OCI-LY7 (cell line): ENCODE measurements around the gene SPARC. TPM values are rescaled to one million over a fixed set of nuclear protein-coding genes. Genes with fewer than 3 reads are reported as not detected.

Experiments used
- BruUV-seq: library from RNA; stranded (reverse); fragments of 400-500 nt; replicated peaks from 2 replicates; lab custom pipeline; 2021; lab: Mats Ljungman, UMichigan
- CTCF ChIA-PET: fragments of 300-600 bp; sonication (Branson Sonifier 250); formaldehyde crosslinking; loops from one replicate; lab custom pipeline; 2022; ENCODE audit warnings: antibody characterized with exemption; ENCODE audit not compliant: unreplicated experiment; lab: Charles Lee
- POLR2A ChIA-PET: fragments of 300-600 bp; sonication (Branson Sonifier 250); formaldehyde crosslinking; loops from one replicate; lab custom pipeline; 2022; ENCODE audit warnings: antibody characterized with exemption; lab: Charles Lee
- DNase-seq: peaks from one replicate; pipeline ENCODE4 v3.0.0-alpha.2; 2015; ENCODE audit warnings: low spot score
- H2AFZ ChIP-seq: fragments of 200-600 bp; sonication (generic), shearing (Covaris generic); 2 replicates; pipeline ENCODE4 v1.6.1; 2014; ENCODE audit warnings: mild to moderate bottlenecking, antibody characterized with exemption, low read length, moderate library complexity
- H3K27ac ChIP-seq: fragments of 200-600 bp; sonication (generic); 2 replicates; pipeline ENCODE4 v1.5.1; 2014; ENCODE audit warnings: mixed run types, low read depth, mild to moderate bottlenecking, moderate library complexity, low read length, inconsistent platforms; ENCODE audit not compliant: poor library complexity, severe bottlenecking
- H3K36me3 ChIP-seq: fragments of 200-600 bp; sonication (generic); 2 replicates; pipeline ENCODE4 v1.6.1; 2014; ENCODE audit warnings: mild to moderate bottlenecking, antibody characterized with exemption, low read length, moderate library complexity, mixed read lengths; ENCODE audit not compliant: insufficient read depth
- H3K4me1 ChIP-seq: fragments of 200-600 bp; sonication (generic); 2 replicates; pipeline ENCODE4 v1.5.1; 2014; ENCODE audit warnings: mild to moderate bottlenecking, low read length; ENCODE audit not compliant: insufficient read depth, poor library complexity, severe bottlenecking
- H3K4me2 ChIP-seq: fragments of 200-600 bp; sonication (generic); 2 replicates; pipeline ENCODE4 v1.6.1; 2014; ENCODE audit warnings: mild to moderate bottlenecking, low read length
- H3K4me3 ChIP-seq: fragments of 200-600 bp; sonication (generic); 2 replicates; pipeline ENCODE4 v1.5.1; 2014; ENCODE audit warnings: mild to moderate bottlenecking, low read depth, low read length; ENCODE audit not compliant: poor library complexity, severe bottlenecking
- H3K79me2 ChIP-seq: fragments of 200-600 bp; sonication (generic); 2 replicates; pipeline ENCODE4 v1.6.1; 2016; ENCODE audit warnings: low read depth, mild to moderate bottlenecking, low read length, moderate library complexity, mixed read lengths; ENCODE audit not compliant: insufficient read depth
- H3K9me2 ChIP-seq: fragments of 200-600 bp; sonication (generic); 2 replicates; pipeline ENCODE4 v1.6.1; 2016; ENCODE audit warnings: mild to moderate bottlenecking, low read length, mixed read lengths; ENCODE audit not compliant: insufficient read depth
- H3K9me3 ChIP-seq: fragments of 200-600 bp; sonication (generic); 2 replicates; pipeline ENCODE4 v1.6.1; 2014; ENCODE audit warnings: mild to moderate bottlenecking, mixed run types, low read length, mixed read lengths
- H4K20me1 ChIP-seq: fragments of 200-600 bp; sonication (generic); 2 replicates; pipeline ENCODE4 v1.6.1; 2014; ENCODE audit warnings: mild to moderate bottlenecking, antibody characterized with exemption, low read length, moderate library complexity, mixed read lengths; ENCODE audit not compliant: insufficient read depth
- EZH2phosphoT487 ChIP-seq: fragments of 200-600 bp; sonication (generic); IDR thresholded peaks from 2 replicates; pipeline ENCODE4 v1.6.1; 2018; ENCODE audit warnings: low read depth, borderline replicate concordance, mild to moderate bottlenecking, mixed run types, antibody characterized with exemption, low read length, moderate library complexity, mixed read lengths
- intact Hi-C: fragments of 100-400 bp; cut with micrococcal nuclease; formaldehyde crosslinking; loops from one replicate; pipeline ENCODE4 v1.10.0; 2022; ENCODE audit not compliant: unreplicated experiment
- total RNA-seq, 2 experiments: library from RNA; depleted of rRNA in 1 of 2; stranded (reverse); fragments of >200 nt in 1 of 2; shearing (Covaris generic) in 1 of 2; gene quantifications; 2 replicates each; pipeline ENCODE4 v1.2.3, GENCODE V29; 2014 to 2022
- TF ChIP-seq, protein P1 (sequence below): fragments of 200-600 bp; sonication (generic); conservative IDR thresholded peaks from 2 replicates; pipeline ENCODE4 v1.5.1; 2014; ENCODE audit warnings: mild to moderate bottlenecking, antibody characterized with exemption, low read length, moderate library complexity, mixed read lengths

Gene SPARC
- total RNA-seq, 2 experiments from 2014 or later: 0.89 TPM; not detected in 1

DNA sequence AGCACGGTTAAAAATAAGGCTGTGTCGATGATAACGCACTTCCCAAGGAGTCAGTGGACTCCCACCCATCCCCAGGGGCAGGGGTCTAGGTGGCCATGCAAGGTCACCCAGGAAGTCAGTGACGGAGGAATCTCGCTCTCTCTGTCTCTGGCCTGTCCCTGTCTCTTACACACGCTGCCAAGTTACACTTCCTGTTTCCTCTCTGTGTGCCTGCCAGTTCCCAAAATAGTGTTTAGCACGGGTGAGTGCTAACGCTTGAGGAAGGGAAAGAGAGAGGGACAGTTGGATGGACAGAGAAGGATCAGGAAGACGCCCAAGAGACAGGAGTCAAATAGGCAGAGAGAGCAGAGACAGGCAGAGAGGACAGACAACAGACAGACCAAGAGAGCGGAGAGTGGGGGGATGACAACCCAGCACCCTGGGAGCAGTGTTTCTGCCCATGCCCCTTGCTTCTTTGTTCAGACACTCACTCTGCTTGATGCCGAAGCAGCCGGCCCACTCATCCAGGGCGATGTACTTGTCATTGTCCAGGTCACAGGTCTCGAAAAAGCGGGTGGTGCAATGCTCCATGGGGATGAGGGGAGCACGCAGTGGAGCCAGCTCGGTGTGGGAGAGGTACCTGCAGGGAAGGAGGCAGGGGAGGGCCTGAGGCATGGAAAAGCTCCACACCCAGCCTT is 23.0 kb downstream of the SPARC start:
- DNase-seq: peak; percentile 9
- H3K27ac ChIP-seq: no peak overlapping the region
- peak overlapping the region; percentile 30 for H3K4me2 ChIP-seq
- intact Hi-C loops: loop anchor here (1.0 kb wide), 1 partner anchor 40 kb away; no protein-coding TSS in a partner anchor
- TF ChIP-seq, protein P1, sequence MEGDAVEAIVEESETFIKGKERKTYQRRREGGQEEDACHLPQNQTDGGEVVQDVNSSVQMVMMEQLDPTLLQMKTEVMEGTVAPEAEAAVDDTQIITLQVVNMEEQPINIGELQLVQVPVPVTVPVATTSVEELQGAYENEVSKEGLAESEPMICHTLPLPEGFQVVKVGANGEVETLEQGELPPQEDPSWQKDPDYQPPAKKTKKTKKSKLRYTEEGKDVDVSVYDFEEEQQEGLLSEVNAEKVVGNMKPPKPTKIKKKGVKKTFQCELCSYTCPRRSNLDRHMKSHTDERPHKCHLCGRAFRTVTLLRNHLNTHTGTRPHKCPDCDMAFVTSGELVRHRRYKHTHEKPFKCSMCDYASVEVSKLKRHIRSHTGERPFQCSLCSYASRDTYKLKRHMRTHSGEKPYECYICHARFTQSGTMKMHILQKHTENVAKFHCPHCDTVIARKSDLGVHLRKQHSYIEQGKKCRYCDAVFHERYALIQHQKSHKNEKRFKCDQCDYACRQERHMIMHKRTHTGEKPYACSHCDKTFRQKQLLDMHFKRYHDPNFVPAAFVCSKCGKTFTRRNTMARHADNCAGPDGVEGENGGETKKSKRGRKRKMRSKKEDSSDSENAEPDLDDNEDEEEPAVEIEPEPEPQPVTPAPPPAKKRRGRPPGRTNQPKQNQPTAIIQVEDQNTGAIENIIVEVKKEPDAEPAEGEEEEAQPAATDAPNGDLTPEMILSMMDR: no peak
- TF ChIP-seq EZH2phosphoT487: no peak
- BruUV-seq: no TSS peak
- H3K79me2 ChIP-seq: no peaks in the 10 kb centered on the region
- H2AFZ ChIP-seq: no peak overlapping the region
- H3K36me3 ChIP-seq: no peaks in the 10 kb centered on the region
- peaks cover 12% of the 10 kb centered on the region for H3K4me1 ChIP-seq
- POLR2A ChIA-PET: interaction anchor here (1.0 kb wide), 1 partner anchor 40 kb away, joined by 5 read pairs; no protein-coding TSS in a partner anchor
- CTCF ChIA-PET: interaction anchor here (2.1 kb wide), 1 partner anchor 11 kb away, joined by 10 read pairs; no protein-coding TSS in a partner anchor
- no peaks in the 10 kb centered on the region for H3K9me3 ChIP-seq
- no peaks in the 10 kb centered on the region for H4K20me1 ChIP-seq
- H3K9me2 ChIP-seq: no peaks in the 10 kb centered on the region
- no peak overlapping the region for H3K4me3 ChIP-seq

DNA sequence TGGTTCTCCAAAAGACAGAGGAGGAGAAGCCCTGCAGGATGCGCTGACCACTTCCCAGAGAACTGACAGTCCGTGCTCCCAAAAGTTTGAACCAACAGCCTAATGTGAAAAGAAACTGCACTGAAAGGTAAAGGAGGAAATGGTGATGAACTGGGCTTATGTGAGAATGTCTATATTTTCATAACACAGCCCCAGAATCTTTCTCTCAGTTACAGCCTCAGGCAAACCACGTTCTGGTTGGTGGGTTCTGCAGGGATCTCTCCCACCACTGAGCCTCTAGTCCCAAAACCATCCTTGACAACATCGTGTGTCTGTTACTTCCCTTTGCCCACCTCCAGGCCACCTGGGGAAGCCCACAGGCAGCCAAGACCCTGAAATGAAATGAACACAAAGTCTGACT is 23.9 kb downstream of the SPARC start:
- ChIA-PET CTCF (interaction anchor here (2.1 kb wide), 1 partner anchor 10 kb away, joined by 10 read pairs; no protein-coding TSS in a partner anchor), POLR2A (interaction anchor here (1.0 to 2.3 kb wide), 2 partner anchors 20 to 41 kb away, joined by 5 to 7 read pairs; no protein-coding TSS in a partner anchor)
- H3K4me3 ChIP-seq: no peak overlapping the region
- no peak for TF ChIP-seq EZH2phosphoT487
- no TSS peak for BruUV-seq
- no peaks in the 10 kb centered on the region for H3K9me3 ChIP-seq
- no peaks in the 10 kb centered on the region for H3K79me2 ChIP-seq
- no peaks in the 10 kb centered on the region for H3K9me2 ChIP-seq
- no peak for DNase-seq
- H3K4me2 ChIP-seq: no peak overlapping the region
- H3K36me3 ChIP-seq: no peaks in the 10 kb centered on the region
- no peaks in the 10 kb centered on the region for H4K20me1 ChIP-seq
- intact Hi-C loops: loop anchor here (1.0 kb wide), 1 partner anchor 40 kb away; no protein-coding TSS in a partner anchor
- no peak overlapping the region for H3K27ac ChIP-seq
- peaks cover 12% of the 10 kb centered on the region for H3K4me1 ChIP-seq
- H2AFZ ChIP-seq: peak overlapping the region; percentile 21; the same call in 1 of the 2 replicates

DNA sequence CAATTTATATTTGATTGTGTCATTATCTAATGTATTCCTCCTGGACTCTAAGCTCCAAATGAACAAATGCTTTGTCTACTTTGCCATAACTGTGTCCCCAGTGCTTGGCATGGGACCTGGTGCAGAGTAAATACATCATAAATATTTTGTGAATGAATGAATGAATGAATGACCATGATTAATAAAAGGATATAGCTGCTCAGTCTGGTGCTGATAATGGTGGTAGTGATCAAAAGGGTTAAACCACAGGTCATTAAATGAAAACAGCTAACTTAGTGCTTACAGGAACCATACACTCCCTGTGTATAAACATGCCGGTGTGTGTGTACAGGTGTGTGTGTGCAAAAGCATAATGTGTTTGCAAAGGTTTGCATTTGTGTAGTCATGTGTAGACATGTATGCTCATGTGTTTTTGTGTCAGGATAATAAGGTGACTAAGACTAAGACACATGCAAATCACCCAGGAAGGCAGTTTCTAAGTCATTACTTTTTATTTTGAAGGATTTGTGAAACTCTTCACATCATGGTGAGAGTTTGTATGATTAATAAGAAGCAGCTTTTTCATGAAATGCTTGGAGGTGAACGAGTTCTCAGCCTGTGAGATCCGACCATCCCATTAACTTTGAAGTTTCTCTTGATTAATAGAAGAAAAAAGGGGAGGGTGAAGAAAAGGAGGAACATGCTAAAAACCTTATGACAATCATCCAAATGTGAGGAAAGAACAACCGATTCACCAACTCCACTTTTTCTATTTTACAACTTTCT is 24.6 kb downstream of the SPARC start:
- Histone ChIP-seq H4K20me1 (no peaks in the 10 kb centered on the region), H3K27ac (no peak overlapping the region), H3K36me3 (no peaks in the 10 kb centered on the region), H3K4me3 (no peak overlapping the region), H3K9me3 (no peaks in the 10 kb centered on the region), H3K4me2 (no peak overlapping the region), H3K9me2 (no peaks in the 10 kb centered on the region), H3K4me1 (peaks cover 12% of the 10 kb centered on the region), H3K79me2 (no peaks in the 10 kb centered on the region), H2AFZ (no peak overlapping the region; the same call in 1 of the 2 replicates)
- no TSS peak for BruUV-seq
- intact Hi-C loops: no loop called here
- no peak for DNase-seq
- ChIA-PET POLR2A (interaction anchor here (0.6 to 2.3 kb wide), 9 partner anchors 9 to 89 kb away, joined by 3 to 7 read pairs (median 4); no protein-coding TSS in a partner anchor), CTCF (interaction anchor here (2.1 kb wide), 1 partner anchor 10 kb away, joined by 10 read pairs; no protein-coding TSS in a partner anchor)
- no peak for TF ChIP-seq EZH2phosphoT487
- TF ChIP-seq, protein P1: no peak
